ENCODE measurements around the gene CHCHD6.

CHCHD6 gene

DNA sequence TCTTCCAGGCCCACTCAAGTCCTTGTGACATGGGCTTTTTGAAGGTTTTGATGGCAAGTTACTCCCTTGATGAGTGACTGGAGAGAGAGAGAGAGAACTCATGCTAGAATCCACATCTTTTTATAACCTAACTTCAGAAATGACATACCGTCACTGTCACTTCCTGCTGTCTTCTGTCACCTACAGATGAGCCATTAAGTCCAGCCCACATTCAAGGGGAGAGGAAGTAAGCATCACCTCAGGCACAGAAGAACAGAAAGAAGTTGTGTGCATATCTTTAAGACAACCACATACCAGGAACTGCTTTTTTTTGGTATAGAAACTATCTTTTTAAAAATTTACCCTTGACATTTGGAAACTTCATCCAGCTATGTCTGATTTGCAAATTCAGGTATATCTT is 32.5 kb upstream of the CHCHD6 start:
- DNase-seq: no peak

GRCh38 chr3:126672340-126672739 is 31.7 kb upstream of the CHCHD6 start:
- no peak for DNase-seq

DNA sequence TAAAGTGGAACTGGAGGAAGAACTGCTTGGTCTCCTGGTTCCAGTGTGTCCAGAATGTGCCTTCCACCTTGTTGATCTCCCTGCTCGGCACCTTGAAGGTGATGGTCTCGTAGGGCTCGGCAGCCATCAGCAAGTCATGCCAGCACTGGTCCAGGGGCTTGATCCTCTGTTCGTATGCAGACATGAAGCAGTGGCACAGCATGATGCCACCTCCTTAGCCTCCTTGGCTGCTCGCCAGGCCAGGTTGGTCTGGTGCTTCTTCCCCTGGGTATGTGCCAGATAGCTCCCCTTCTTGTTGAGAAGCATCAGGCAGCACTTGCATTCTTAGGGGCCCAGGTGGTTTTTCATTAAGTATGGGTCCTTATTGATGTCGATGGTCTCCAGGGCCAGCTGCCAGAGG is 31.3 kb upstream of the CHCHD6 start:
- DNase-seq: no peak

- no peak for DNase-seq
Observed at GRCh38 chr3:126676919-126677705, 26.9 kb upstream of the CHCHD6 start.

GRCh38 chr3:126677862-126678503 is 26.1 kb upstream of the CHCHD6 start:
- DNase-seq: no peak

- no peak for DNase-seq
Observed at GRCh38 chr3:126678693-126679317, 25.2 kb upstream of the CHCHD6 start.

GRCh38 chr3:126679318-126679751 is 24.7 kb upstream of the CHCHD6 start:
- DNase-seq: peak; percentile 74

- no peak for DNase-seq
Observed at GRCh38 chr3:126679831-126680666, 24.0 kb upstream of the CHCHD6 start.

GRCh38 chr3:126680667-126681055 is 23.4 kb upstream of the CHCHD6 start:
- DNase-seq: no peak

DNA sequence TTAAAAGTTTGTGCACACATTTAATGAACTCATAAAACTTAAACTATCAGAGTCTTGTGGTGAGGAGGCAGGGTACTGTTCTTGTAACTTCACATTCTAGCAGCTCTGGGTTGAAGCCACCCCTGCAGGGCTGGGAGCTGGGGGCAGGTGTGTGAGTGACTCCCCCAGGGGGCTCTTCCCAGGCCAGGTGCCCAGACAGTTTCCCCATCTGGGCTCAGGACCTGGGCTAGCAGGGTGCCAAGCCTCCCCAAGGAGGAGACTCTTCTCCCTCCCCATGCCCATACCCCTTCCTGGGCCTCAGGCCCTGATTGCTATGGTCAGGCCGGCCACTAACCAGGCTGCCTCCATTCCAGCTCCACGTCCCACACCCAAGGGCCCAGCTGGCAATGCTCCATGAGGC is 22.0 kb upstream of the CHCHD6 start:
- no peak for DNase-seq

DNA sequence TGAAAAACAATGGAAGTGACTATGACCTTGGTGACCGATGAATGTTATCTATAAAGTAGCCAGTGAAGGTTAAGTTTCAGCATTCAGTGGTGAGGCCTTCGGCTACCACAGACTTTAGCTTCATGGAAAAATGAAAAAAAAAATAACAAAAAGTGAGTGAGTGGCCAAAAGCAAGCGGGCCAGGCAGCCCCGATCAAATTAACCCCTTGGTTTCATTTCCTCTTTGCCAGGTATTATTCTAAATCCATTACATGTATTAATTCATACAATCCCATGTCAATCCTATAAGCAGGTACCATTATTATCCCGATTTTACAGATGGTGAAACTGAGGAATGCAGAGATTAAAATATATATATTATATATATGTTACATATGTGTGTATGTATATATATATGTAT is 21.0 kb upstream of the CHCHD6 start:
- no peak for DNase-seq

GRCh38 chr3:126684218-126684751 is 19.8 kb upstream of the CHCHD6 start:
- no peak for DNase-seq

GRCh38 chr3:126685021-126685420 is 19.0 kb upstream of the CHCHD6 start:
- DNase-seq: no peak

GRCh38 chr3:126685493-126685892 is 18.5 kb upstream of the CHCHD6 start:
- DNase-seq: no peak

DNA sequence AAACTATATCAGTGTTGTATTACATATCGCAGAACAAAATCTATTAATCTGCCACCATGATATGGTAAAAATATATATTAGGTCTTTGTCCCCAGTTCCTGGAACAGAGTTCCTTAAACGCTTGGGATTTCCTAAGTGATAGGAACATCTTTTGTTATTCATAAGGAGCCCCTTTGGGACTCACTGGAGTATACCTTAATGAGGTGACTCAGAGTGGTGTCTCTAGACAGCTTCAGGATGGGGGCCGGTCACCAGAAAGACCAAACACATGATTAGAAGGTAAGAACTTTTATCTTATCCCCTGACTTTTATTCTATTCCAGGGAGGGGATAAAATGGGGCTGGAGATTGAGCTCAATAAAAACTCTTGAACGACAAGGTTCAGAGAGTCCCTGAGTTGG is 12.3 kb upstream of the CHCHD6 start:
- DNase-seq: no peak

DNA sequence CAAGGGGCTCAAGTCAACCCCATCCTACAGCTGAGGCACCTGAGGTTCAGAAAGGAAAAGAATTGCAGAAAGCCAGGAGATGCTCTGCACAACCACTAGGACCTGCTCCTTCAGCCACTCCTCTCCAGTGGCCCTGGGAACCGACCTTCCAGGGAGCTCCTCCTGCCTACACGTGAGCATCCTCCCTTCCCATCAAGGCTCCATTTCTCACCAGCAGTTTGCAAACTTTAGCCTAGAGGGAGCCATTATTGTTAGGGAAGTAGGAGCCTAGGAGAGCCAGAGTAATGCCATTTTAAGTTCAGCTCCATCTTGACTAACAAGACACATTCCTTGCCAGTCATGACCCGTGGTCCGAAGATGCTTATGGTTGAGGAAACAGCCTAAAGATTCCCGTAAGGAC is 11.2 kb upstream of the CHCHD6 start:
- no peak for DNase-seq

- DNase-seq: no peak
Observed at GRCh38 chr3:126693921-126694320, 10.1 kb upstream of the CHCHD6 start.

DNA sequence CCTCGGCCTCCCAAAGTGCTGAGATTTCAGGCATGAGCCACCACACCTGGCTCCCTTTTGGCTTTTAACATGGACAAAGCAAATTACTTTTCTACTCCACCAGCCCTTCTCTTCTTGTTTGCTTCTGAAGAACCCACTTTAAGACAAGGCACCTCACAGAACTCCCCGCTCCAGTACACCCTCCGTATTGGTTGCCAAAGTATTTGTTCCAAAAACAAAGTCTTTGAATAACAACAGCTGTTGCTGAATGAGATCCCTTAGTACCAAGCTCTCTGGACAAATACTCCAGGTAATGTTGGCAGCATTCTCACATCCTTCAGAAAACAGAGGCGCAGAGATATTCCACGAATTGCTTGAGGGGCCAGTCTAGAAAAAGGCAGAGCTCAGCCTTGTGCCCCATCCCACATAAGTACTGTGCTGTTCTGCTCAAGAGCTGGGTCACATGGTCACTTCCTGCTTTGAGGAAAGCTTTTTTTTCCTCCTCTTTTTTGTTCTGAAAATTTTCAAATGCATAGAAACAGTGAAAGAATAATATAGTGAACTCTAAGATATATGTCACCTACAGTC is 7.3 kb upstream of the CHCHD6 start:
- DNase-seq: no peak

DNA sequence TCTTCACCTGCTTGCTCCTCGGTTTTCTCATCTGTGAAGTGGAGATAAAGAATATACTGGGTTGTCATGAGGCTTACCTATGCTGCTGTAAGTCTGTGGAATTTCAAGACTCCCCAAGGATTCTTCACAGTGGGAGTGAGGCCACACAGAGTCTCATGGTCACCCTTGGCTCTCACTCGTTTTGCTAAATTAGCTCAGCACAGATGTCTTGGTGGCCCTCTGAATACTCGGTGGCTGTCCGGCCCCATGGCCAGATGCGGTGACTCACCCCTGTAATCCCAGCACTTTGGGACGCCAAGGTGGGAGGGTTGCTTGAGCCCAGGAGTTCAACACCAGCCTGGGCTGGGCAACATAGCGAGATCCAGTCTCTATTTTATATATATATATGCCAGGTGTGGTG is 5.0 kb upstream of the CHCHD6 start:
- no peak for DNase-seq

GRCh38 chr3:126704494-126705214 is 614 bp downstream of the CHCHD6 start:
- DNase-seq: no peak

GRCh38 chr3:126706631-126707030 is 2.6 kb downstream of the CHCHD6 start:
- no peak for DNase-seq

All from CD4-positive, alpha-beta T cell treated with Interleukin-17A for 1 hour (primary cell).